Erythroblast (primary cell): ENCODE measurements around the gene TUBB3.

Source experiments
- GATA1 ChIP-seq: IDR thresholded peaks from 2 replicates; pipeline ENCODE4 v1.6.1; 2011; ENCODE audit warnings: low read depth, mild to moderate bottlenecking, control low read depth, low read length, moderate library complexity
- POLR2A ChIP-seq: IDR thresholded peaks from 2 replicates; pipeline ENCODE4 v1.6.1; 2011; ENCODE audit warnings: mild to moderate bottlenecking, low read length

DNA sequence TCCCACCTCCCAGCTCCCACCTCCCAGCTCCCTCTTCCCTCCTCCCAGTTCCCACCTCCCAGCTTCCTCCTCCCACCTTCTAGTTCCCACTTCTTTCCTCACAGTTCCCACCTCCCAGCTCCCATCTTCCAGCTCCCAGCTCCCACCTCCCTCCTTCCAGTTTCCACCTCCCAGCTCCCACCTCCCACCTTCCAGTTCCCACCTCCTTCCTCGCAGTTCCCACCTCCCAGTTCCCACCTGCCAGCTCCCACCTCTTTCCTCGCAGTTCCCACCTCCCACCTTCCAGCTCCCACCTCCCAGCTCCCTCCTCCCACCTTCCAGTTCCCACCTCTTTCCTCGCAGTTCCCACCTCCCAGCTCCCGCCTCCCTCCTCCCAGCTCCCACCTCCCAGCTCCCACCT lies 14.9 kb upstream of the TUBB3 start:
- TF ChIP-seq POLR2A (no peak), GATA1 (no peak)
